HG03575 (cell line): ENCODE measurements around the gene HHEX.
A peak's percentile ranks its signal among the peaks of the same experiment; 100 is the strongest.
"Not testable (repeated sequence)": the region's sequence is repeated elsewhere in the genome, so short reads cannot be mapped to it uniquely, and the experiment has no call there.

Experiments used
- ATAC-seq: cut with Tn5 transposase; IDR thresholded peaks from one replicate; pipeline ENCODE4 v1.9.1; 2021; ENCODE audit not compliant: unreplicated experiment, insufficient number of reproducible peaks, low FRiP score; ENCODE audit errors: extremely low read depth

Gene HHEX

DNA sequence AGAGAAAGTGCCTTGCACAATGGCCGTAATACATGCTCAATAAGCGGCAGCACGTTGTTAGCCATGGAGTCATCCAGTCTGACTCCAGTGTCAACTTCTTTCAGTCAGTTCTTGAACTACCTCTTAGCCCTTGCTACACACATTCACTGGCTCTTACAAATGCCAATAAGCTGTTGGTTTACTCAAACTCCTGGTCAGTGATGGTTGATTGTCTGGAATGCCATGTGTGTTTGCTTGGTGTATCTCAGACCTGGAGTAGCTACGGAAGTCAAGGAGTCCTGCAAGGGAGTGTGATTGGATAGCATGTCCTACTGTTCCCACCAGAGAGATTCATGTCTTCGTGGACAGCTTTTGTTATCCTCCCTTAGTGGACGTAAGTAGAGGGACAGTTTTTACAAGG lies 37.4 kb downstream of the HHEX start:
- no peak for ATAC-seq

DNA sequence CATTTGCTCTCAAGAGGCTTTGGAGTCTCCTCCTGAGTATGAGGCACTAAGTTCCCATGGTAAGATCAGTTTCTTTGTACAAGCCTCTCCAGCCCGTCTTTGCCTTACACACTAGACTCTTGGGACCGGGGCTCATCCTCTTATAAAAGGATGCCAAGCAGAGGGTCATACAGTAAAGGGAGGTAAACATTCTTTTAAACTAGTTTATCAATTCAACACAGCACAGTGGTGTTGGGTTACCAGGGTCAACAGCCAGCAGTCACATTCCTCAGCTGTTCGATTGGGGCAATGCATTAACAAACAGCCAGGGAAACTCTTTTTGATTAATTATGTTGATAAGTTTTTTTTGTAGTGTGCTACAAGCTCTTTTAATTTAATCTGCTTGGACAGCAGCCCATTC lies 37.8 kb downstream of the HHEX start:
- ATAC-seq, result no peak

DNA sequence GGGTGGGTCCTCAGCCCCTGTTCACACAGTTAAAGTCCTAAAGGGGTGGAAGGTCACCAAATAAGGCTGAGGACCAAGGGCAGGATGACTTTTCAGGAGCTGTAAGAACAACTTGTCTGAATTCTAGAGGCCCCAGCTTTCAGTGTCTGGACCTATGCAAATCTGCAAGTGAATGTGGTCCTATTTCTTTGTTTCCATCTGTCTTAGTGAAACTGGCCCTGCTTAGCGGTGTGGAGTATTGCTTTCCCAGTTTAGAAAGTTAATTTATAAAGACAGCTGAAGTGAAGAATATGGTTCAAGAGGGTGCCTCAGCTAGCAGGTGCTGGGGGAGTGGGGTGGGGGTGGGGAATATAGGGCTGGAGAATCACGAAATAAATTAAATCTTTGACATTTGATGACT lies 40.1 kb downstream of the HHEX start:
- ATAC-seq, result peak; percentile 94

DNA sequence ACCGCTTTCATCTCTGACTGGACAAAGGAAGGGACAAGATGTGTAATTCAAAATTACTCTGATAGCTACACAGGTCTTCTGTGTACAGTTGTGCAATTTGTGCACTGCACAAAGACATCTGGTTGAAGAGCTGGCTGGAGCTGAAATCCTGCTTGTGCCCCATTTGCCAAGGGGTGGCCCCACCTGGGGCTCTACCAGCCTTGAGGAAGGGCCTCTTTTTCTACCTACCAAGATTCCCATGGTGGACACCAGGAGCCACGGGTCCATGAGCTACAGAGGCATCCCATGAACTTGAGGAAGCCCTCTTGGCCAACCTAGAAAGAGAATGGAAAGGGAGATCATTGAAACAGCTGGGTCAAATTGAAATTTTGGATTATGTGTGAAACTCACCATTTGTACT lies 43.2 kb downstream of the HHEX start:
- ATAC-seq, result no peak

DNA sequence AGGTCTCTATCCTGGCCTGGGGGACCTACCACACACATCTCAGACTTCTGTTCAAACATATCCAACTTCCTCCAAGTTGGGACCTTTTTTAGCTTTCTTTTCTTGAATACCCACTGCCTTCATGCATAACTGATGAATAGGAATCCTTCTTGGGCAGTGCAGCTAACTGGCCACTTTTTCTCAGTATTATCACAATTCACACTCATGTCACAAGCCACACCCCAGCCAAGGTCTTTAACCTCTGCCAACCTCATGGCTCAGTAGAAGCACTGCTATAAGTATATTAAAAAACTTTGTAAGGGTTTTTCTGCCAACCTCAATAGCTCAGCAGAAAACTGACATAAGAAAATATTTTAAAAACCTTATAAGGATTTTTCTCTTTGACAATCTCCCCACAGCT lies 44.5 kb downstream of the HHEX start:
- ATAC-seq, result no peak

DNA sequence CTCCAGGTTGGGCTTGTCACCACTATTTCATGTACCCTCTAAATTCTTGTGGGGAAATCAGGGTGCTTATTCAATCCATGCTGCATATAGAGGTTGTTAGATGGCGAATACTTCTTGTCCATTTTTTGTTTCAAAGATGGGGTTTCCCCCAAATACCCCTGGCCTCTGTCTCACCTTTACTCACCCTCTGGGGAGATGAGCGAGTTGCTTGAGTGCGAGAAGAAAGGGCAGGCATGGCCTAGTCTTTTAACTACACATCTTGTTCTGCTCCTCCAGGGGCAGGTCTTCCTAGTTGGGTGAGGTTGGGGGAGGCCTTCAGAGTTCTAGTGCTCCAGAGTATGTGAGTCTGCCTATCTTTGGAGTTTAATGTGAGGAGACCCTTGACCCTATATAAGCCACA lies 46.2 kb downstream of the HHEX start:
- ATAC-seq, result no peak

DNA sequence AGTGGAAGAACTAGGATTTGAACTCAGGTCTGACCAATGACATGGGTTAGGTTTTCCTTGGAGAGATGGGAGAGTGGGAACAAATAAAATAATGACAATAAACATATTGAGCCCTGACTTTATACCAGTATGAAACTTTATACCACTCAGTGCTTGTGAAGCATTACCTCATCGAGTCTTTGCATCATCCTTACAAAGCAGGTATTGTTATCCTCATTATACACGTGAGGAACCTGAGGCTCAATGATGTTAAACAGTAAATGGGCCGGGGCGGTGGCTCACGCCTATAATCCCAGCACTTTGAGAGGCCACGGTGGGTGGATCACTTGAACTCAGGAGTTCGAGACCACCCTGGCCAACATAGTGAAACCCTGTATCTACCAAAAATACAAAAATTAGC lies 47.7 kb downstream of the HHEX start:
- no peak for ATAC-seq

DNA sequence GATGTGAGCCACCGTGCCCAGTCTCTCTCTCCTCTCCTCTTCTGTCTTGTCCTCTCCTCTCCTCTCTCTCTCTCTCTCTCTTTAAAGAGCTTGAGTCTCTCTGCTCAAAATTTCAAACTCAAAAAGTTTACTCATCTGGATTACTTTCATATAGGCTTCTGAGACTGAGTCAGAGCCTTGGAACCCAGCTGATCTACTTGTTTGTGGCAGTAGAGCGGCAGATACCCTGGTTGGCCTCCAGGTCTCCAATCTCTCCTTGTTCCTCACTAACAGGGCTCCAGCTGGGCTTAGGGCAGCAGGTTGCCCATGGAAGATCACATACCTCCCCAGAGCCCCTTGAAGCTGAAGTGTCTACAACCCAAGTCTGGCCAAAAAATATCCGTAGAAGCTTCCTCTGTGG lies 51.0 kb downstream of the HHEX start:
- ATAC-seq, result no peak

DNA sequence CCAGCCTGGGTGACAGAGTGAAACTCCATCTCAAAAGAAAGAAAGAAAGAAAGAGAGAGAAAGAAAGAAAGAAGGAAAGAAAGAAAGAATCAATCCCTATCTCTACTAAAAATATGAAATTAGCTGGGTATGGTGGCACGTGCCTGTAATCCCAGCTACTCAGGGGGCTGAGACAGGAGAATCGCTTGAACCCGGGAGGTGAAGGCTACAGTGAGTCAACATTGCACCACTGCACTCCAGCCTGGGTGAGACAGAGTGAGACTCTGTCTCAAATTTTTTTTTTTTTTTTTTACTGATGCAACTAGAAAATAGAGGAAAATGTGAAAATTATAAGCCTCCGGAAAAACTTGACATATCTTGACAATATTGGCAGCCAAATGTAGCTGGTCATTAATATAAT lies 52.0 kb downstream of the HHEX start:
- ATAC-seq, result not testable (repeated sequence)

DNA sequence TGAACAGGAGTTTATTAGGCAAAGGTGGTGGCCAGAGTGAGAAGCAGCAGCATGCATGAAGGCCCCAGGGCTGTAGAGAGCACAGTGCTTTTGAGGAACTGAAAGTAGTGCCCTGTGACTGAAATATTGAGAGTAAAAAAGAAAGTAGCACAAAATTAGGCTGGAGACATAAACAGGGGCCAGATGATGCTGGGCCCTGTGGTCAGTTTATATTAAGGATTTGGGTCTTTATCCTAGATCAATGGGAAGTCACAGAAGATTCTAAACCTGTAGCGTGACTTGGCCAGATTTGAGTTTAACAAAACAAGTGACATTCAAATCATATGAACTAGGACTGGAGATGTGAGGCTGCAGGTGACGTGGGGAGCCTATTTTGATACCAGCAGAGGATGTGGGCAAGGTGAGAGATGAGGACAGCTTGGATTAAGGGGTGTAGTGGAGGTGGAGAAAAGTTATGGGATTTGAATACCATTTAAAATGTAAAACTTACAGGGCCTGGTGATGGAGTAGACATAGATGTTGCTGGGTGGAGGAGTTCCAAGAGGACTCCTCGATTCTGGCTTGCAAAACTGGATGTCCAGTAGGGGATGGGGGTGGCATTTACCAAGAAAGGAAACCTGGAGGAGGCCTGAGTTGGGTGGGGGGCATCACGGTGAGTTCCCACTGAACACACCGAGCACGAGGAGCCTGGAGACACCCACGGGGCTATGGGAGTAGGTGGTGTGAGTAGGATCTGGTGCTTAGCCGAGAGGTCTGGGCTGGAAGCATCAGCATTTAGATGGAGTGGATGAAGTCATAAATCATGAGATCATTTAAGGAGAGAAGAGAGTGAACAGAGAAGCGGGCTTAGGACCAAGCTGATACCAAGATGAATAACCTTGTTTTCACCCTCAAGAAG lies 52.8 kb downstream of the HHEX start:
- peak; percentile 82 for ATAC-seq
